Measurements from ENCODE around the gene OR52H1.

OR52H1 gene

GRCh38 chr11:5531053-5531831, 17.1 kb downstream of the OR52H1 start:
- DNase-seq: no peak

- no peak for DNase-seq
Measured at GRCh38 chr11:5528495-5528894, 19.8 kb downstream of the OR52H1 start.

- no peak for DNase-seq
Measured at GRCh38 chr11:5527716-5528115, 20.6 kb downstream of the OR52H1 start.

- DNase-seq: no peak
Measured at GRCh38 chr11:5524756-5525155, 23.6 kb downstream of the OR52H1 start.

GRCh38 chr11:5522308-5522707, 26.0 kb downstream of the OR52H1 start:
- DNase-seq: no peak

- no peak for DNase-seq
Measured at GRCh38 chr11:5521540-5521939, 26.8 kb downstream of the OR52H1 start.

- DNase-seq: no peak
Measured at GRCh38 chr11:5516599-5516998, 31.7 kb downstream of the OR52H1 start, which contains the start of gene UBQLNL. Gene UBQLNL, minus strand, starts transcription at chr11:5516699. Its CDS starts 258 bp downstream, at chr11:5516441.

GRCh38 chr11:5514841-5515240, 33.5 kb downstream of the OR52H1 start:
- DNase-seq: no peak

- DNase-seq: no peak
Measured at GRCh38 chr11:5509803-5510202, 38.5 kb downstream of the OR52H1 start, which contains the start of gene UBQLN3. Gene UBQLN3, minus strand, starts transcription at chr11:5509957. Its CDS starts 399 bp downstream, at chr11:5509558.

GRCh38 chr11:5508605-5509004, 39.7 kb downstream of the OR52H1 start:
- no peak for DNase-seq

GRCh38 chr11:5507933-5508305, 40.4 kb downstream of the OR52H1 start:
- no peak for DNase-seq

GRCh38 chr11:5507177-5507932, 41.0 kb downstream of the OR52H1 start:
- no peak for DNase-seq

- no peak for DNase-seq
Measured at GRCh38 chr11:5505363-5506048, 42.8 kb downstream of the OR52H1 start.

- no peak for DNase-seq
Measured at GRCh38 chr11:5504403-5504921, 43.9 kb downstream of the OR52H1 start.

- no peak for DNase-seq
Measured at GRCh38 chr11:5500393-5500801, 47.9 kb downstream of the OR52H1 start.

- DNase-seq: no peak
Measured at GRCh38 chr11:5499671-5500070, 48.7 kb downstream of the OR52H1 start.
